HG02588 (cell line): ENCODE measurements around the gene TMEM132E.
"Not testable (repeated sequence)": the region's sequence is repeated elsewhere in the genome, so short reads cannot be mapped to it uniquely, and the experiment has no call there.

Source experiments
- ATAC-seq: cut with Tn5 transposase; IDR thresholded peaks from one replicate; pipeline ENCODE4 v1.9.1; 2021; ENCODE audit warnings: mild to moderate bottlenecking, moderate library complexity; ENCODE audit not compliant: unreplicated experiment

Gene TMEM132E, protein sequence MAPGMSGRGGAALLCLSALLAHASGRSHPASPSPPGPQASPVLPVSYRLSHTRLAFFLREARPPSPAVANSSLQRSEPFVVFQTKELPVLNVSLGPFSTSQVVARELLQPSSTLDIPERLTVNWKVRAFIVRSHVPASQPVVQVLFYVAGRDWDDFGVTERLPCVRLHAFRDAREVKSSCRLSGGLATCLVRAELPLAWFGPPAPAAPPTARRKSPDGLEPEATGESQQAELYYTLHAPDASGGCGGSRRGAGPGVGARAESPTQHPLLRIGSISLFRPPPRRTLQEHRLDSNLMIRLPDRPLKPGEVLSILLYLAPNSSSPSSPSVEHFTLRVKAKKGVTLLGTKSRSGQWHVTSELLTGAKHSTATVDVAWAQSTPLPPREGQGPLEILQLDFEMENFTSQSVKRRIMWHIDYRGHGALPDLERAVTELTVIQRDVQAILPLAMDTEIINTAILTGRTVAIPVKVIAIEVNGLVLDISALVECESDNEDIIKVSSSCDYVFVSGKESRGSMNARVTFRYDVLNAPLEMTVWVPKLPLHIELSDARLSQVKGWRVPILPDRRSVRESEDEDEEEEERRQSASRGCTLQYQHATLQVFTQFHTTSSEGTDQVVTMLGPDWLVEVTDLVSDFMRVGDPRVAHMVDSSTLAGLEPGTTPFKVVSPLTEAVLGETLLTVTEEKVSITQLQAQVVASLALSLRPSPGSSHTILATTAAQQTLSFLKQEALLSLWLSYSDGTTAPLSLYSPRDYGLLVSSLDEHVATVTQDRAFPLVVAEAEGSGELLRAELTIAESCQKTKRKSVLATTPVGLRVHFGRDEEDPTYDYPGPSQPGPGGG (N-terminal part only)

DNA sequence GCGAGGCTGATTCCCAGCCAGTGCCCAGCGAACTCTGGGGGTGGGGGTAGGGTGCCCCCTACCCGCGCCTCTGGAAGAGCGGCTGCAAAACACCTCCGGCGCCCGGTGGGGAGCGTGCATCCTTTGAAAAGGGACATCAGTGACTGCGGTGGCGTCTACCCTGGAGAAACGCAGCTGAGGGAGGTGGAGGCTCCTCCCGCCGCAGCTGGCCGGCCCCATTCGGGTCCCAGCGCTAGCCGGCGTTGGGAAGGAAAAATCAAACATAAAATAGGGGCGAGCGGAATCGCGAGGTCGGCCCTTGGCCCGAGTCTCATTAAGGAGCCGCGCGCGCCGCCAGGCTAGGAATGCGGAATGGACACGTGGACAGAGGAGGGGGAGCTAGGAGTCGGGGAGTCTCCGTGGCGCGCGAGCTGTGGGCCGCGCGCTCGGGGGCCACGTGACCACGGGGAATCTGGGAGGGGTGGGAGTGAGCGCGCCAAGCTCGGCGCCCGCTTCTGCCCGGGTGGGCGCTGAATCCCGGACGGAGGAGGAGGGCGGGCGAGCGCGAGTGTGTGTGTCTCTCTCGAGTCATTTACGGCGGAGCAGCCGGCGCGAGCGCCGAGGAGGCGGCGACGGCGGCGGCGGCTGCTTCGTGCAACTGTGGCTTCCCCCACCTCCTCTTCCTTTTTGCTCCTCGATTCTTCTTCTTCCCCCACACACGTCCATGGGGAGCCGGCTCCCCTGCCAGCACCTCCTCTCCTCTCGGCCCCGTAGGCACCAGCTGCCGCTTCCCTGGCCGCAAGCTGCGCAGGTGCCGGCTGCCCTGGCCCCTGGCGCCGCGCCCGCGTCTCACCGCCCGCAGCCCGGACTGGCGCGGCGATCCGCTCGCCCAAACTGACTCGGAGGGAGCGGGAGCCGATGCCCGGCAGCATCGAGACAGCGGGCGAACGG lies at the start of gene TMEM132E:
TSS of gene TMEM132E (plus strand) at position 566 of the 930 bp plus-strand sequence. CDS start 1,495 bp downstream, outside the sequence.
- no peak for ATAC-seq

DNA sequence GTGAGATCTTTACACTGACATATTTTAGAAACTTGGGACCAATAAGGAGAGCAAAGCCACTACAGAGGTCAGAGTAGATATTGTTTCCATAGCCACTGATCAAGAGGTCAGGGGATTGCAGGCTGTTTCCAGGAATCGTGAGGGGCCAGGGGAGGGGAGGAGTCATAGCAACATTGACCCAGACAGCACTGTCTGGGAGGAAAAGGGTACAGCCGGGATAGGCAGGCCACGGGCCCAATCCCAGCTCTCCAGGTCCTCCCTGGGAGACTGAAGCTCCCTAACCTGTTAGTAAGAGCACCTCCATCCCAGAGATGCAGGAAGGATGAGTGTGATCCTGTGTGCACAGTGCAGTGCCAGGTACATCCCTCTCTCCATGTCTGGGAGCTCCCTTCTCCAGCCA lies 48.5 kb upstream of the TMEM132E start:
- no peak for ATAC-seq

DNA sequence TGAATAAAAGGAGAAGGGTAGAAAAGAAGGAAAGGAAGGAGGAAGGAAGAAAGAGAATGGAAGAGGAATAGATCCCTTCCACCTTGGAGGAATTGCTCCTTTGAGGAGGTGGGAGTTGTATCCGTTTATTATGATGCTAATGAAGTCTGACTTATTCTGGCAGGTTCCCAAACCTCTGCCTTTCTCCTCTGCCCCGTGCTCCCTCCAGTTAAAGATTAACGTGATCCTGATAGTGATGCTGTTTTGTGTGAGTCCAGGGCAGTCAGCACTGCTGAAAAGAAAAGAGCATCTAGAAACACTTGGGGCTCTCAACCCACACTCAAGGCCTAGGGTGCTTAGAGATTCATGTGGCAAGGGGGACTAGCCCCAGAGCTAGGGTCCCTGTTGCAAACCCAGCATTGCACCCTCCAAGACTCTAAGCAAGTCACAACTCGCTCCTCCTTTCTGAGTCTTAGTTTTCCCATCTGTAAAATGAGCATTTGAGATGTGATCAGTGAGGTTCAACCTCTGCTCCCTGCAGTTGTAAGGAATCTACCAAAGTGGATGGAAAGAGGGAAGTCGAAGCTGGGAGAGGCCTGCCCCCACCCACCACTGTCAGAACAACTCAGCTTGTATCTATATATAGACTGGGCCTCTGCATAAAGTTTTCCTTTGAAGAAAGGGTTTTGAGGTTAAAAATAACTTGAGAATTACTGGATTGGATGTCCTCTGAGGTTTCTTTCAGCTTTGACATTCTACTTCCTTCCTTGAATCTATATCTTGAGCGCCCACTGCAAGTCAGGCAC lies 46.9 kb upstream of the TMEM132E start:
- ATAC-seq: no peak

DNA sequence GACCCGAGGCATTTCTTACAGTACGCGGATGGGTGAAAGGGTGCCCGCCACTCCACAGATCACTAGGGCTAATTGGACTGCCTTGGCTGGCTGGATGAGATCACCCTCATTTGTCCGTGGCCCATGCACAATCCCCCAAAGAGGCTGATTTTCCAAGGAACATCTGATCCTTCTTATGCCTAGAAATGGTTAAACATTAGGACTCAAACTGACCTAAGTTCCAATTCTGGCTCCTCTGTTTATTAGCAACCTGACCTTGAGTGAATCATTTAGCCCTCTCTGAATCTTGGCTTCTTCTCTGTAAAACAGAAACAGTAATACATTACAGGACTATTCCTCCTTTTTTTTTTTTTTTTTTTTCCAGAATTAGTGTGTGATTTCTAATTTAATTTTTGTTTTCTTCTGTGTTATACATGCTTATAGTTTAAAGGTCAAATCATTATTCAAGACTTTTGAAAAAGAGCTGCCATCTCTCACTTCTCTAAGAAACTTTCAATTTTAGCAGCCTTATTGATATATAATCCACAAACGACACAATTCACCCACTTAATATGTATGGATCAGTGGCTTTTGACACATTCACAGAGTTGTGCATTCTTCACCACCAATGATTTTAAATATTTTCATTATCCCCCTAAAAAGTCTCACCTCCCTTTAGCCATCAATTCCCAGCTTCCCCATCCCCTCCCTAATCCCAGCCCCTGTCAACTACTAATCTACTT lies 45.4 kb upstream of the TMEM132E start:
- ATAC-seq: no peak

DNA sequence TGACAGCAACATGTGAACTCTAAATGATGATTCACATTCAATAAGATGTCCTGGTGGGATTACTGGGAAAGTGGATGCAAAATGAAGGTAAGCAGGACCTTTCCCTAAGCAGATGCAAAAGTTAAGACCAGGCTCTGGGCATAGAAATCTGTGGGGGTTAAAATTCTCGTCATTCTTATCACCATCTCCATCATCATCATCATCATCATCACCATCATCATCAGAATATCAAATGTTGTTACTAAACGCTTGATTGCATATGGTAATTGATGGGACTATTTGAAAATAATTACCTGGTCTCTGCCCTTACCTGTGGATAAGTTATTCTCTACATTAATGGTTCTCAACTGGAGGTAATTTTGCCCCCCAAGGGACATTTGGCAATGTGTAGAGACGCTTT lies 41.9 kb upstream of the TMEM132E start:
- ATAC-seq: no peak

DNA sequence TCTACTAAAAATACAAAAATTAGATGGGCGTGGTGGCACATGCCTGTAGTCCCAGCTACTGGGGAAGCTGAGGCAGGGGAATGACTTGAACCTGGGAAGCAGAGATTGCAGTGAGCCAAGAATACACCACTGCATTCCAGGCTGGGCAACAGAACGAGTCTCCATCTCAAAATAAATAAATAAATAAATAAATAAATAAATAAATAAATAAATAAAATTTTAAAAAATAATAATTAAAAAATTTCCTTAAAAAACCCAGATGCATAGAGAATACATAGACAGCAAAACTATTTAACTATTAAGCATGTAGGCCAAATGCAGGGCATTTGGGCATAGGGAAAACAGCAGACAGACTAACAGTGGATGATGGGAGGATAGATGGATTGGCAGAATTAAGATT lies 40.8 kb upstream of the TMEM132E start:
- not testable (repeated sequence) for ATAC-seq

DNA sequence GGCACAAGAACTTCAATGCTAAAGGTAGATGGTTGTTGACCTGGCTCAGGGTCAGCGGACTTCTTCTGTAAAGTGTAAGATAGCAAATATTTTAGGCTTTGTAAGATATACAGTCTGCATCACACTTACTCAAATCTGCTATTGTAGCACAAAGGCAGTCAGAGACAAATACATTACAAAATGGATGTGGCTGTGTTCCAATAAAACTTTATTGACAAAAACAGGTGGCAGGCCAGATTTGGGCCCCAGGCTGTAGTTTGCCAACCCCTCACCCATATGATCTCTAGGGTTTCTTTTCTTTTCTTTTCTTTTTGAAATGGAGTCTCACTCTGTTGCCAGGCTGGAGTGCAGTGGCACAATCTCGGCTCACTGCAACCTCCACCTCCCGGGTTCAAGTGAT lies 39.5 kb upstream of the TMEM132E start:
- ATAC-seq: no peak

DNA sequence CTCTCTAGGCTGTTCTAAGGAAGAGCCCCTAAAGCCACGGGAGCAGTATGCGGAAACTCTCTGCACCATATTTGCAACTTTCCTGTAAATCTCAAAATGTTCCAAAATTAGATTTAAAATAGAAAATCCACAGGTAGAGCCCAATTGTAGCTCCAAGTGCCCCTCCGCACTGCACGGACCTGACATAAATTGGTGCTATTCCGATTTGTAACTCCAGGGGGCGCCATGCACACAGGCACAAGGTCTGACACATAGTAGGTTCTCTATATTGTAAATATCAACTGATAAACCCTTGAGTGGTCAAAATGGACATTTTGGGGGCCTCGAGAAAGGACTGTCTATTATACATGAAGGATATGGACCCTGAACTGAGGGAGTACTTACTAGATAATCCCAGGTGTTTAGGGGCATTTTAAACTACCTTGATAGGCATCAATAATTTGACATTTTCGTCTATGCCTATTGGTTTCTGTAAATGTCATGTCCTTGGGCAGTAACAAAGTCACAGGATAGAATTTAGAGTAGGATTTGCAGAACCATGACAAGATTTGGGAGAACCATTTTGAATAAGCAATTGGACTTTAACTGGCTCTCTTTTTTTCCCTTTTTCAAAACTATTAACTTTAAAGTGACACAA lies 36.6 kb upstream of the TMEM132E start:
- no peak for ATAC-seq

DNA sequence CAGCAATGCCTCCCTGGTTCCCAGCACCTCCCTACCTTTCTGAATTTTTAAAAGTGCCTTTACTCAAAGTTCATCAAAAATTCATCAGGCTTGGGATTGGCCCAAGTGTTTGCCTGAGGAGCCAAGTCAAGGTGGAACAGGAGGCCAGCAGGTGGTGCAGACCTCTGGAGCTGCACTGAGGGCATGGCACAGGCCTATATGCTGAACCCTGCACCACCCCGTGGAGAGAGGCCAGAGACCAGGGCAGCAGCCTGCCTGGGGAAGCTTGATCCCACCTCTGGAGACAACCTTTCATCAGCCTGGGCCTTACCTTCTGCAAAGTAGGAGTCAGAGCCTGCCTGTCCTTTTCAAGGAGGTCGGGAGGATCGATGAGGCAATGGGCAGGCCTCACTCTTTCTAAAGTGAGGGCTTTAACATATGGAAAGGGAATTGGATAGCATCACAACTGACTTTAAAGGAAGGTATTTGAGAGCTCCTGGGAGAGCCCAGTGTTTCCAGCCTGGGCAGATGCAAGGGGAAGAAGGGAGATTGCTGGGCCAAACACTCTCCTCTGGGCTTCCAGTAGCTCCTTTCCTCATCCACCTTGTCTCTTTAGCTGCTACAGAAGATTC lies 31.8 kb upstream of the TMEM132E start:
- ATAC-seq: no peak

DNA sequence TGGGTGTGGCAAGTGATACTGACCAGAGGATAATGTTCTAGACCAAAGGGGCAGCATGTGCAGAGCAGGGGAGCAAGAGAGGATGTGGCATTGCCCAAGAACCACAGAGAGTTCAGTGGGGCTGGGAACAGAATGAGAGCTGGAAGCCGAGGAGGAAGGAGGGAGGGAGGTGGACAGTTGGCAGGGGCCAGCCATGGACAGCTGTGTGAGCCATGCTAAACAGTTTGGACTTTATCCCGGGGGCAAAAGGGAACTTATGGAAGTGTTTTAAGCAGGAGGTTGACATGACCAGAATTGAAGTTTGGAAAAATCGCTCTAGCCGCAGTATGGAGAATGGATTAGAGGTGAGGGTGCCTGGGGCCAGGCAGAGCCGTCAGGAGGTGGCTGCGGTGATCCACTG lies 29.4 kb upstream of the TMEM132E start:
- no peak for ATAC-seq

DNA sequence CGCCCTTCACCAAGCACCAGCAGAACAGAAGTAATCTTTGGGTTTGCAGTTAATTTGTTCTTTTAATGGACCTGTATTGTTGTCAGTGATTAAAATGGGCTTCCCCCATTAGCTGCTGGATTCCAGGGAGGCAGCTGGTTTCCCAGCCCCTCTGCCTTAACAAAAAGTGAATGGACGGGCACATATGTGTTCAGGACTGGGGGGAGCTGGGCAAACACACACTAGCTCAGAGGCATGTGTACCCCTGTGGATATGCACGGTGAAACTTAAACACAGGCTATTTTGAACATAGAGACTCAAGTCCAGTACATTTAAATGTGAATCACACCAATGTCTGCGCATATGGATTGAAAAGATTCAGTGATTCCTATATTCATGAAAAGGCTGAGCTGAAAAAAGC lies 25.5 kb upstream of the TMEM132E start:
- ATAC-seq: no peak

DNA sequence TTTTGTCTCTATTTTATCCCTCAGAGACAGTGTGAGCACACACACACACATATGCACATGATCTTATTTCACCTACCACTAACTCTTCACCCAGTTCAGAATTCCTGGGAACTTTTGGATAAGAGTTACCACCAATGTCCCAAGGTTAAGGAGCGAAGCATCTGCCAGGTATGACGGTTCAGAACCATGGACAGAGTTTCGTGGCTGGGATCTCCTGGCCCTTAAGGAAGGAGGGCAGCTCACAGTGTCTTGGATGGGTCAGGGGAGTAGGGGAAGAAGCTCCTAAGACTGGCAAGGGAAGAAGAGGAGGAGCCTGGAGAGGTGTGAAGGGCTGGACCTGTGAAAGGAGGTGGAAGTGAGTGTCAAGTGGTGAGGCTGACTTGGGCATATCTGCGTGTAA lies 23.0 kb upstream of the TMEM132E start:
- ATAC-seq: no peak

DNA sequence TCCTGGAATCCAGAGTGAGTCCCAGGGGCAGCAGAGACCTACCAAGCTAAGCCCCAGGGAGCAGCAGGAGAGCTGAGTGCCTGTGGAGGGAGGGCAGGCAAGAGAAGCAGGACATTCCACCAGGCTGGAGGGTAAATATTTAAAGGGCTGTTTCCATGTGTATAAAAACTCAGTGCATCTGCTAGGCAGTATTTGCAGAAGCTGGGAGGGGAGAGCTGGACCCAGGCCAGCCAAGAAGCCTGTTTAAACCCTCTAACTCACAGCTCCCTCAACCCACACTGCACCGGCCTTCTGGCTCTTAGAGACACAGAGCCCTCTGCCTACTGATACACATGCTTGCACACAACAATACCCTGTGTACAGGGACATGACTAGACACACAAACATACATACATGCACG lies 22.5 kb upstream of the TMEM132E start:
- no peak for ATAC-seq

DNA sequence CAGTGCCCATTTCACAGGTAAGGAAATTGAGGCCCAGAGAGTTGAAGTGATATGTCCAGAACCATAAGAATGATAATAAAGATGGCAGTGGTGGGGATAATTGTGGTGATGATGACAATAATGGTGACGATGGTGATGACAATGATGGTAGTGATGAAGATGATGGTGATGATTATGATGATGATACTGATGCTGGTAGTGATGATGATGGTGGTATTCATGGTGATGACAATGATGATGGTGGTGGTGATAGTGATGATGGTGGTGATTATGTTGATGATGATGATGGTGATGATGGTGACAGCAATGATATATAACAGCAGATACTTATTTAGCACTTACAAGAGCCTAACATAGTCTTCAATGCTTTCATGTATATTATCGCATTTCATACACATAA lies 18.1 kb upstream of the TMEM132E start:
- no peak for ATAC-seq

DNA sequence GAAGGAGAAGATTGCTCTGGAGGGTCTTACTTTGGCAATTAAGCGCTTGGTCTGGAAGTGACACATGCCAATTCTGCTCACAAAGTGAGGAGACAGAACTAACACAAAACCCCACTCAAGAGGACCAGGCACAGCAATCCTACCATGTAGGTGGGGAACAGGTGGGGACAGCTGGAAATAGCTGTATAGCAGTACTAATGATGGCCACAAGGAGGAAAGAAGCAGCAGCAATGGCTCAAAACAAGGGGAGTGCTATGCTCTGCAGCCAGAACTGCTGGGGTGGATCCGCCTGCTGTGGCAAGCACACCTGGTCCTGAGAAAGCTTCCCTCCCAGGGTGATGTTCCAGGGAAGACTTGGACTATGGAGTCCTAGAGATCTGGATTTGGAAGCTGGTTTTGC lies 17.0 kb upstream of the TMEM132E start:
- ATAC-seq: no peak

DNA sequence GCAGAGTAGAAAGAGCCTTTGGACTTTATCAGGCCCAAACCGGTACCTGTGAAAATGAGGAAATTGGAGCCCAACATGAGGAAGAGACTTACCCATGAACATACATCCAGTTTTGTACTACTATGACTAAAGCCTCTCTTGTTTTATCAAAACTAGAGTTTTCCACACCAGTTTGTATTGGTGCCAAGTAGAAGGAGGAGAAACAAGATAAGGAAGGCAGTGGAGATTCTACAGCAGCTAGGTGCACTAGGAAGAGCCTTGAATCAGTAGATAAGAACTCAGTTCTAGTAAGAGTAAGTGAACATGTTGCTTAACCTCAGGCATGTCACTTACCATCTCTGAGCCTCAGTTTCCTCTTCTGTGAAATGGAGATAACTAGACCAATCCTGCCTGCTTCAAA lies 13.7 kb upstream of the TMEM132E start:
- no peak for ATAC-seq

DNA sequence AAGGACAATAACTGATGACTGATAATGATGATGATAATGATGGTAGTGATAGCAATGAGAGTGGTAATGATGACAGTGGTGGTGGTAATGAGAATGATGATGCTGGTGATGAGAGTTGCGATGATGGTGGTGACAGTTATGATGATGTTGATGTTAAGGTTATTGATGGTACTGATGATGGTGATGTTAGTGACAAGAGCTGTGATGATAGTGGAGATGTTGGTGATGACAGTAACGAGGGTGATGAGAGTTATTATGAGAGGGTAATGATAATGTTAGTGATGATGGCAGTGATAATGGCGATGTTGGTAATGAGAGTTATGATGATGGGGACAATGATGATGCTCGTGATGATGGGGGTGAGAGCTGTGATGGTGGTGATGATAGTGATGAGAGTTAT lies 13.2 kb upstream of the TMEM132E start:
- ATAC-seq: no peak

DNA sequence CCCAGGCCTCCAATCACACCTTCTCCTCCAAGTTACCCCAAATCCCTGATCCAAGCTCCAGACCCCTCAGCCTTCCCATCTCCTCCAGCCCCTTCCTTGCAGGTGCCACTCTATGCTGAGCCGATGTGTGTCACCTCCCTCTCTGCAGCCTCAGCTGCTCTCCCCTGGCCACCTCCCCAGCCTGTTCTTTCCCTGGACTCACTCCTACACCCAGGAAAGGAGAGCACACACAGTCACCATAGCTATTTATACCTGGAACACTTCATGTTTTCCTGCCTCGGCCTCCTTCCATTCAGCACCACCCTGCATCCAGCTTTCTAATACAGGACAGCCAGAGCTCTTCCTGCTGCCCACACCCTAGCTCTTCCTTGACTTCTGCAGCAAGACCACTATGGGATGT lies 12.5 kb upstream of the TMEM132E start:
- no peak for ATAC-seq
